Measurements from ENCODE around the gene THRA.

- no peak for TF ChIP-seq CTCF (IDR thresholded peaks at IDR 0.05)
- no peak for TF ChIP-seq POLR2A (IDR thresholded peaks at IDR 0.05)
- TF ChIP-seq EP300 (IDR thresholded peaks at IDR 0.05): no peak
Observed at GRCh38 chr17:40024901-40025300, 37.9 kb upstream of the THRA start.

Measured in suprapubic skin (tissue), 3 donors.